Measurements from ENCODE around the gene DEFB132. TPM values are rescaled to one million over a fixed set of nuclear protein-coding genes. Genes with fewer than 3 reads are reported as not detected.

The DEFB132 gene
- total RNA-seq, 3 donors from 2014 or later = not detected

GRCh38 chr20:286508-286907 is 29.0 kb downstream of the DEFB132 start:
- intact Hi-C loops (cut with DNase I, micrococcal nuclease) = no loop called here
- peaks cover 8% of the 10 kb centered on the region for H3K4me1 ChIP-seq (ENCODE audit: low read depth)

GRCh38 chr20:288956-289692 is 31.6 kb downstream of the DEFB132 start:
- H3K4me3 ChIP-seq = no peak overlapping the region
- H3K4me1 ChIP-seq (ENCODE audit: low read depth) = peaks cover 8% of the 10 kb centered on the region
- intact Hi-C loops (cut with DNase I, micrococcal nuclease) = no loop called here
- ATAC-seq (peak; percentile 46), DNase-seq (peak in 2 of 3 donors; percentile 51 to 74)
- no peaks in the 10 kb centered on the region for H3K9me3 ChIP-seq
- TF ChIP-seq, protein P1, sequence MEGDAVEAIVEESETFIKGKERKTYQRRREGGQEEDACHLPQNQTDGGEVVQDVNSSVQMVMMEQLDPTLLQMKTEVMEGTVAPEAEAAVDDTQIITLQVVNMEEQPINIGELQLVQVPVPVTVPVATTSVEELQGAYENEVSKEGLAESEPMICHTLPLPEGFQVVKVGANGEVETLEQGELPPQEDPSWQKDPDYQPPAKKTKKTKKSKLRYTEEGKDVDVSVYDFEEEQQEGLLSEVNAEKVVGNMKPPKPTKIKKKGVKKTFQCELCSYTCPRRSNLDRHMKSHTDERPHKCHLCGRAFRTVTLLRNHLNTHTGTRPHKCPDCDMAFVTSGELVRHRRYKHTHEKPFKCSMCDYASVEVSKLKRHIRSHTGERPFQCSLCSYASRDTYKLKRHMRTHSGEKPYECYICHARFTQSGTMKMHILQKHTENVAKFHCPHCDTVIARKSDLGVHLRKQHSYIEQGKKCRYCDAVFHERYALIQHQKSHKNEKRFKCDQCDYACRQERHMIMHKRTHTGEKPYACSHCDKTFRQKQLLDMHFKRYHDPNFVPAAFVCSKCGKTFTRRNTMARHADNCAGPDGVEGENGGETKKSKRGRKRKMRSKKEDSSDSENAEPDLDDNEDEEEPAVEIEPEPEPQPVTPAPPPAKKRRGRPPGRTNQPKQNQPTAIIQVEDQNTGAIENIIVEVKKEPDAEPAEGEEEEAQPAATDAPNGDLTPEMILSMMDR (IDR thresholded peaks at IDR 0.05) = no peak
- H3K36me3 ChIP-seq (ENCODE audit: low read depth) = no peaks in the 10 kb centered on the region

More at GRCh38 chr20:286508-286907, 29.0 kb downstream of the DEFB132 start:
- TF ChIP-seq, protein P1 (IDR thresholded peaks at IDR 0.05) = no peak
- no peaks in the 10 kb centered on the region for H3K9me3 ChIP-seq
- H3K36me3 ChIP-seq (ENCODE audit: low read depth) = no peaks in the 10 kb centered on the region
- no peak for DNase-seq
- no peak overlapping the region for H3K4me3 ChIP-seq
- no peak for ATAC-seq

GRCh38 chr20:289693-290083 is 32.2 kb downstream of the DEFB132 start:
- Histone ChIP-seq H3K36me3 (ENCODE audit: low read depth) (no peaks in the 10 kb centered on the region), H3K9me3 (no peaks in the 10 kb centered on the region), H3K4me3 (peak overlapping the region; percentile 31), H3K4me1 (ENCODE audit: low read depth) (peaks cover 8% of the 10 kb centered on the region)
- DNase-seq (no peak), ATAC-seq (peak; percentile 18)
- TF ChIP-seq, protein P1 (IDR thresholded peaks at IDR 0.05) = no peak
- intact Hi-C loops (cut with DNase I, micrococcal nuclease) = no loop called here

DNA sequence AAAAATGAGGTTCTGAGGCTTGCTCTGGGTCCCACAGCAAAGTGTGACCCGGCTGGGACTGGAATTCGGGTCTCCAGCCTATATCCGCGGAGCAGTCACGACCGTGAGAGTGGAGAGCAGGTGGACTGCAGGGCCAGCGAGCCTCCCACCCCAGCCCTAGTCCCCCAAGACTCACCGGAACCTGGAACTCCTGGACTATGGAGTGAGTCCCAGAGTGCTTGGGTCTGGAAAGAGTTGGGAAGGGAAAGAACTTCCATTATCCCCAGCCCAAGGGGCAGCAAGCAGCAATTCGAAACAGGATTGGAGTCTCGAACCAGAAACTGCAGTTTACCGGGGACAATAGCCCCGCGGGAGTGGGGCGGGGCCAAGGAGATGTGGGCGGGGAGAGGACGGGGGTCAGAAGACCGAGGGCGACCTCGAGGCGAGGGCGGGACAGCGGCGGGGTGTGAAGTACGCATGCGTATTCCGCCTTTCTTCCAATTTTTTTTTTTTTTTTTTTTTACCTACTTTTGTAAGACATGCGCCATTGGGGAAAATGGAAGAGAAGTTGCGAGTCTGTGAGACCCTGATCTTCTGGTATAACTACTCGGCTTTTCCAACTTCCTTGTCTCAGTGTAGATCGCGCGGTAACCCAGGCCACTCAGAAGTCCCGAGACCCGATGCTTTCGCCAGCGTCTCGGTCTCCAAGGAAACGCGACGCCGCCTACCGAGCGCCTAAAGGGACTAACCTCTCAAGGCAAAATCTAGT is 32.7 kb downstream of the DEFB132 start, which contains the start of gene C20orf96:
C20orf96 (minus strand) TSS at position 667 of the 748 bp plus-strand sequence; CDS start at position 527, 140 bp downstream.
- TF ChIP-seq, protein P1 (IDR thresholded peaks at IDR 0.05) = peak; percentile 24
- Histone ChIP-seq H3K36me3 (ENCODE audit: low read depth) (no peaks in the 10 kb centered on the region), H3K4me1 (ENCODE audit: low read depth) (peaks cover 8% of the 10 kb centered on the region), H3K9me3 (no peaks in the 10 kb centered on the region), H3K4me3 (peak within 1 kb of the TSS; percentile 31)
- peak; percentile 96 to 97 (median 96) for DNase-seq
- intact Hi-C loops (cut with DNase I, micrococcal nuclease) = no loop called here
- peak; percentile 99 for ATAC-seq

- TF ChIP-seq, protein P1 (IDR thresholded peaks at IDR 0.05) = no peak
- Histone ChIP-seq H3K36me3 (ENCODE audit: low read depth) (no peaks in the 10 kb centered on the region), H3K9me3 (no peaks in the 10 kb centered on the region), H3K4me3 (no peak overlapping the region), H3K4me1 (ENCODE audit: low read depth) (peaks cover 14% of the 10 kb centered on the region)
- intact Hi-C loops (cut with DNase I, micrococcal nuclease) = no loop called here
- ATAC-seq (no peak), DNase-seq (no peak)
Measured at GRCh38 chr20:294602-295001, 37.1 kb downstream of the DEFB132 start.

Measured in mucosa of descending colon (tissue), 3 donors.